Measurements from ENCODE around the gene RABEP1.
A peak's percentile ranks its signal among the peaks of the same experiment; 100 is the strongest.

Gene RABEP1

DNA sequence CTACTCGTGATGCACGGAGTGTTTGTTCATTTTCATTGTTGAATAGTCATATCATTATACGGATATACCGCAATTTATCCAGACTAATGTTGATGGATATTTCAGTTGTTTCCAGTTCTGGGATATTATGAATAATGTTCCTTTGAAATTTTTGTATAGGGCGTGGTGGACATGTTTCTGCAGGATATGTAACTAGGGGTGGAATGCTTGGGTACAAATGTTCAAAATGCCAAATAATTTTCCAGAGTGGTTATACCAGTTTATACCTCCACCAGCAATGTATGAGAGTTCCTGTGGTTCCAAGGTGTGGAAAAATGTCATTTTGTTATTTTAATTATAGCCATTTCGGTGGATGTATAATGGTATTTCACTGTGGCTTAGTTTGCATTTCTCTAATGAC lies 83.7 kb downstream of the RABEP1 start:
- DNase-seq: no peak

DNA sequence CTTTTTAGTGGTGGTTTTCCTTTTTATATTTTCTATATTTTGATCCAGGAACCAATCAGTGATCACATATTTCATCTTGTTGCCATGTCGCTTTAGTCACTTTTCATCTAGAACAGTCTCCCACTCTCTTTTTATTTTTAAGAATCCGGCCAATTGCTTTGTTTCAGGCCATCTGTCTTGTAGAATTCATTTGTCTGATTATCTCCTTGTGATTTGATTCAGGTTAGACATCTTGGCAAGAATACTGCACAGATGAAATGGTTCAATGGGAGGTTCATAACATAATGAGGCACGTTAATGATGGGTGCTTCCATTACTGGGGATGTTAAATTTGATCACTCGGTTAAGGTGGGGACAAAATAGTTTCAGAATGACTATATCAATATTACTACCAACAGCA lies 88.3 kb downstream of the RABEP1 start:
- DNase-seq: no peak

DNA sequence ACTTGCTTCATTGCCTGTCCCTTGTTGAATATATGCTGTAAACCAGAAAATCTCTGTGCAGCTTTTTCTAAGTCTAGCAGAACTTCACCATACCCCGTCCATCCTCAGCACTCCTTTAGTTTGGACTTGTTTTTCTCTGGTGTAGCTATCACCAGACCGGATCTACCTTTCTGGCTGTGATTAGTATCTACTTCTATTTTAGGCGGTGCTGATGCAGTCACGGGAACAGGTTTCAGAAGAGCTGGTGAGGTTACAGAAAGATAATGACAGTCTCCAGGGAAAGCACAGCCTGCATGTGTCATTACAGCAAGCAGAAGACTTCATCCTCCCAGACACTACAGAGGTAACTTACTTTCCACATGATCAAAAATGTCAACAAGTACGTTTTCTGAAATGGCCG lies 91.0 kb downstream of the RABEP1 start:
- DNase-seq: no peak

DNA sequence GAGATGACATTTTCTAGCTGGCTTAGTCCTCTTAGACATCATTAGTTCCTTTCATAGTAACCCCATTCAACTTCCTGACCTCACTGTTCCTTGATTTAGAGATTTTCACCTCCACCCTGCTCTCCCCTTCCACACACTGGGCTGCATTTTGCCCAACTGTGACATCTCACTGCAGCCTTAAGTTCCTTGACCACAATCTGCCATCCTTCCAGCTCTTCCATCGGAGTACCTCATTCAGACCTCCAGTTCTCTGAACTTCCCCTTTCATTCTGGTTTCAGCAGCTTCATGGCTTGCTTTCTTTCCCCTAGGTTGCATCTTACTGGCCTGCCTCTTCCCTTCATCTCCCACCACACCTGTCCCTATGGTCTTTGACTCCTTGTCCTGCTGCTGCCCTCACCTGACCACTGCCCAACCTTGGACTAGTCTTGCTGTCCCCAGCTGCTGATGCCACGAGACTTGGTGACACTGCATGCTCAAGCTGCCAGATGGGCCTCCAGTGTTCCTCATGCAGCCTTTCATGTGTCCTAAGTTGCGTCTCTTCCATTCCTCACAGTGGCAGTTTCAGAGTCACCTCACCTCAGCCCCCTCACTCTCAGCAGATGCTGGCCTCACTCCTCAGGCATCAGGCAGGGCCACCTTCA lies 96.6 kb downstream of the RABEP1 start:
- DNase-seq: no peak

DNA sequence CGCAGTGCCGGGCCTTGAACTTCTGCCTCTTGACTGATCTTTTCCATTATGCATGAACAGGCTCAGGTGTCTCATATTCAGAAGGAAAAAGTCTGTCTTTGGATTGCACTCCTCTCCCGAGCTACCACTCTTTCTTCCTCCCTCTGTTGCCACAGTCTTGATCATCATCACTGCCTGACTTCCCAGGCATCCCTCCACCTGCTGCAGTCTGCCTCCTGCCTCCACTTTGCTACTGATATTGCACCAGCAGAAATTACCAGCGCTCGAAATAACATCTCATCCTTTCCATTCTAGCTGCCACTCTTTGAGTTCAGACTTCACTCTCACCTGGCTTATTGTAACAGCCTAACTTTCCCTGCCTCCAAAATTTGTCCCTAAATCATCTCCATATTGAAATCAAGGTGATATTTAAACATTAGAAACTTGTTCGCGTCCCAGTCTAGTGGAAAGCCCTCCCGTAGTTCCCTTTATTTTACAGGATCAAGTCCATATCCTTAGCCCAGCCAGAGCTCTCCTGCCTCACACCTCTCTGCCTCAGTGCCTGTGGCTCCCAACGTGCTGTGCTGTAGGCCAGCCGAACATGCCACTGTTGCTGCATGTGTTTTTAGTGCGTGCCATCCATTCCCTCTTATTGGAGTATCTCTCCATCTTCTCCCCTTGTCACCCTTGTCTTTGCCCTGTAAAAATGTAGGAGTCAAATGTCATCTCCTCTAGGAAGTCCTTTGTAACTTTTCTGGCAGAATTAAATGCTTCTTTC lies 97.4 kb downstream of the RABEP1 start:
- DNase-seq: no peak

DNA sequence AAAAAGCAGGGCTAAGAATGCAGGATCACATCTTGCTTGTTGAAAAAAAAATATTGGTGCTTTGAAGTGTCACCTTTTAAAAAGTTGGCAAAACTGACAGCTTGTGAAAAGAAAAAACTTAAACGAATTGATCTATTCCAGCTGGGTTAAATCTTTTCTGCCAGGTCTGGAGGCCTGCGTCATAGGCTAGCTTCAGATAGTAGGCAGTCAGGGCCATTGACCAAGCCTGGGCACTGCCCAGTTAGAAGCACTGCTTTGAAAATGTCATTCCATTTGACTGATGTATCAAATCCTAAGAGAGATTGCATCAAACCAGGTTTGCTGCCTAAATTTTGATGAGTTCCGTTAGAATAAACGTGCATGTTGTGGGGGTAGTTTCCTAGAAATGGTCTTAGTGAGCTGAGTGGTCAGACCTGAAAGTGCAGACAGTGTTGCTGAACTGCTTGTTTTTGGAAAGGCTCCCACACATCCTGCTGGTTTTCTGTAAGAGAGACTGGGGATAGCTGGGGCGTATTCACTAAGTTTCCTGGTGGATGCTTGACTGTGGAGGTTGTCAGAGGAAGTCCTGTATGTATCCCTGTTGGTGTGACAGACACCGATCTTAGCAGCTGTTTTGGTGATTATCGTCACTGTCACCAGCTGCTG lies 98.5 kb downstream of the RABEP1 start:
- DNase-seq: no peak

DNA sequence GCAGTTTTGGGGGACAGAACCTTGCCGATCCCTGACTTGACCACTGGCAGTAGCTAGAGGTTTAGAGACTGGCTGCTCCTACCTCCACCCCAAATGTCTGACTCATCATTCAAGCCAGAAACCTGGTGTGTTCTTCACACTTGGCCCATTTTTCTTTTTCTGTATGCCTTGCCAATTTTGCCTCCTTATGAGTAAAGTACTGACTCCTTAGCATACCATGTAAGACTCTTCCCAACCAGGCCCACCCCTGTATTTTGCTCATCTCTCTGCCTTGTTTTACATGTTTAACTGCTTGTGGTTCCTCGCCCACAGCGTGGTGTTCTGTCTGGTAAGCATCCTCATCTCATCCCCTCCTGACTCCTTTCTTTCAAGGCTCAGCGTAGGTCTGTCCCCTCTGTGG lies 99.5 kb downstream of the RABEP1 start:
- no peak for DNase-seq

DNA sequence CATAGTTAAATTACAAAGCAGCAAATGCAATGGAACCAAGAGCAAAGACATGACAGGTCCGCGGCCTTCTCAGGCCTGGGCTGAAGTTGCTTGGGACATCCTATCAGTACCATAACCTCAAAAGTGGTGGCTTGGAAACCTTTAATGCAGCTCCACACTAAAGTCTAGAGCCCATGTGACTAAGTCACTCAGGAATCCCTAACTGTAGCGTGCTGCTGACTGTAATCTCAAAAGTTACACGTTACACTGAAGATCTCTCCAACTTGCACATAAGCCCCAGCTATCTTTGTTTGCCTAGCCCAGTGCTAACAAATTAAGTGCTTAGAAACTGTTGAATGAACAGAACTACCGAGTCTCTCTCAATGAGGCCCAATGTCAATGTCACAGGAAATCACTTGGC lies 109.6 kb downstream of the RABEP1 start:
- DNase-seq: no peak

DNA sequence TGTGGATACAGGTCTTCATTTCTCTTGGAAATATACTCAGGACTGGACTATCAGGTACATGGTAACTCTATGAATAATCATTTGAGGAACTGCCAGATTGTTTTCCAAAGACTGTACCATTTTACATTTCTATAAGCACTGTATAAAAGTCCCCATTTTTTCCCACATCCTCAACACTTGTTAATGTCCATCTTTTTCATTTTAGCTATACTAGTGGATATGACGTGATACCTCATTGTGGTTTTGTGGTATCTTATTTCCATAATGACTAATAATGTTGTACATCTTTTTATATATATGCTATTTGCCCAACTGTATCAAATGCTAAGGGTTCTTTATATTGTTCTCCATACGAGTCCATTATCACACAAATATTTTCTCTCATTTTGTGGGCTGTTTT lies 114.5 kb downstream of the RABEP1 start:
- no peak for DNase-seq

DNA sequence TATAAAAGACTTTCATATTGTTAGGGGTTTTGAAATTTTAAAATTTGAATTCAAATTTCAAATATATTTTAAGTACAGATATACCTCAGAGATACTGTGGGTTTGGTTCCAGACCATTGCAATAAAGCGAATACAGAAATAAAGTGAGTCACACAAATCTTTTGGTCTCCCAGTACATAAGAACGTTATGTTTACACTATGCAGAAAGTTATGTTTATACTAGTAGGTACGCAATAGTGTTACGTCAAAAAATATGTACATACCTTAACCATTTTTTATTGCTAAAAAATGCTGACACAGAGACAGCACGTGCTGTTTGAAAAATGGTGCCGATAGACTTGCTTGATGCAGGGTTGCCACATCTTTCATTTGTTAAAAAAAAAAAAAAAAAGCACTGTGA lies 117.7 kb downstream of the RABEP1 start:
- DNase-seq: no peak

DNA sequence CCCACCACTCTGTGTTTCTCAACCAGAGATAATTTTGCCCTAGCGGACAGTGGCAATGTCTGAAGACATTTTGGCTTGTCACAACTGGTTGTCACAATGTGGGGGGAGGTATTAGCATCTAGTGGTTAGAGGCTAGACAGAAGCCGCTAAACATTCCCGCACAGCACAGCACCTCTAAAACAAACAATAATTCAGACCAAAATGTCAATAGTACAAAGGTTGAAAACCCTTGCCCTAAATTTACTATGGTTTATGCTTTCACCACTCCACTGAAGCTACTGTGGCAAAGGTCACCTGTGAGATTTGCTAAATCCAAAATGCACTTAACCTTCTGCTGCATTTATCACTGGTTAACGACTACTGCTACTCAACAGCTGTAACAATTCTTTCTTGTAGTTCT lies 123.3 kb downstream of the RABEP1 start:
- no peak for DNase-seq

DNA sequence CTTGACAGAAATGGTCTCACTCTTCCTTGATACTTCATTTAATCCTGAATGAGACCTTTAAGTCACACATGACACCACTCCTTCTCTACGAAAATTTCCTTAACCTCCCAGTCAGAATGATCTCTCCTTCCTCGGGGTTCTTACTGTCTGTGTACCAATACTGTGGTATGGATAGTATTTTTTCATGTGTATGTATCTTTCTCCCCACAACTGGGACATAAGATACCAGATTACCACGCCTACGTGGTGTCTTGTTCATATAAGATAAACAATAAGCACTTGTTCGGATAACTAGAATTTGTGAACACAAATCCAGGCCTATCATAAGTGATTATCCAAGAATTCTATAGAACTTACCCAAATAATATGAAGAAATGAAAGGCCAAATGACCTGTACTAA lies 126.1 kb downstream of the RABEP1 start:
- DNase-seq: no peak

DNA sequence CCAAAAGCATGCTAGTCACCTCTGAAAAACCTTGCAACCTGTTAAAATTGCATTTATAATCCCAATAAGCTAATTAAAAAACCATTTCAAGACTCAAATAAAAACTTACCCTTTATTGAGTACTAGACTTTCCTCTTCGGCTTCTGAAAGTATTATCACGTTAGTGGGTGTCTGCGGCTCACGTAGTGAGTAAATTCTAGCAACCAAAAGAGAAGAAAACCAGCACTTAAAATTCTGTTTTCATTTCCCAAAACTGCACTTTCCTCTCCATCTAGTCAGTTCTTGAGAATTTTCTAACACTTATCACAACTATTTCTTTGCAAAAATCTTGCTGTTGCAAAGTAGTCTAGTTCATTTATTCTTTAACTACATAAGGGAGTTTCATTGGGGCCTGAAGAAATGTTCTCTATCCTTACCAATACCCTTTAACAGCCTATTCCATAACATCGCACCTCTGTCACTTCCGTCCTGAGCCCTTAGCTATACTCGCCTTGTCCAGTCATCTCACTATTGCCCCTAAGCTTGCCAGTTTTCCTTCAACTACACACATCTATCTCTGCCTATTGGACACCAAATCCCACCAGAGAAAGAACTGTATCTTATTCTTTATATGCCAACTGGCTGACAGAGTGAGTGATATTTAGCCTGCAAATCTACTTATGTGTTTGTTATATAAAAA lies 128.6 kb downstream of the RABEP1 start:
- no peak for DNase-seq

DNA sequence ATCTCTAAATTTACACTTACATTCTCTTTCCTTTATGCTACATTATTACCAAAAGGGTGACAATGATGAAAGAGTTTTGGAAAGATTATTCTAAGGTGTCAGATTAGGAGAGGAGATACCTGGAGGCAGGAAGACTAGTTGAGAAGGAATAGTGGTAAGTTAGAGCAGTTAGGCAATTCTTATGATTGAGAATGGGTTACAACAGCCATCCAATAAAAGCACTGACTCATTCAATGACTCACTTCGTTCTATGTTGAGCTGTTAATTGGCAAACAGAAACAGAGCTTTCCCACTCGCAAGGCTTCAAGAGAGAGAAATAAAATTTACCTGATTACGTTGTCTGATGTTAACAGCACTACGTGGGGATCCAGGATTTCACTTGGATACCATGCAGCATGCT lies 131.6 kb downstream of the RABEP1 start:
- DNase-seq: peak; percentile 10

DNA sequence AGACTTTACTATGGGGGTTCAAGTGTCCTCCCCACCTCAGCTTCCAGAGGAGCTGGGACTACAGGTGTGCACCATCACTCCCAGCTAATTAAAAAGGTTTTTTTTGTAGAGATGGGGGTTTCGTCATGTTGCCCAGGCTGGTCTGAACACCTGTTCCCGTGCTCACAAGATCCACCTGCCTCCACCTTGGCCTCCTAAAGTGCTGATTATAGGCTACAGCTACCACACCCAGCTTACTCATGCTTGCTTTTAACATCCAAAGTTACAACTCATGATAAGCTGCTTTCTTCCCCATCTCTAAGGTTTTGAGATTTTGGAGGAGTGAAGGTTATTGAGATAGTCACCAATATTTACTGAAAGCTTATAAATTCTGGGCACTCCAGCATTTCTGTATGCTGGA lies 134.8 kb downstream of the RABEP1 start:
- DNase-seq: no peak

DNA sequence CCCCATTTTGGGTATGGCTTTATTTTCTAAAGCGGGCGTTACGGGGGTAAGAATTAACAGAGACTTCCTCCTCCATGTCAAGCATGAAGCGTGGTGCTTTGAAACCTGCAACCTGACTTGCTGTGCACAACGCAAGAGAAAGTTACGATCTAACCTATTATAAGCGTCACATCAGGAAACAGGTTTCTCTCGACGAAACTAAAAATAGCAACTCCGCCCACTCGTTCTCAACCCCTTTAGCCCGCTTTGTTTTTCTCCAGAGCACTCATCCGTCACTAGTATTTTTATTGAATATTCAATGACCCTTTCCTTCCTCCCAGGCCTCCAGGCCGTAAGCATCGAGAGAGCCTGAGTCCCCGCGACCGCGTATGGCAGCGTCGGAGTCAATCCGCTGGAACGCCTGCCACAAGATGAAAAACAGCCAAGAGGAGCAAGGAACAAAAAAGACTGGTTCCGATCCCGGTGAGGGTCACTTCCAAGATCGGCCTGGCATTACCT lies 136.8 kb downstream of the RABEP1 start:
- peak; percentile 78 for DNase-seq

DNA sequence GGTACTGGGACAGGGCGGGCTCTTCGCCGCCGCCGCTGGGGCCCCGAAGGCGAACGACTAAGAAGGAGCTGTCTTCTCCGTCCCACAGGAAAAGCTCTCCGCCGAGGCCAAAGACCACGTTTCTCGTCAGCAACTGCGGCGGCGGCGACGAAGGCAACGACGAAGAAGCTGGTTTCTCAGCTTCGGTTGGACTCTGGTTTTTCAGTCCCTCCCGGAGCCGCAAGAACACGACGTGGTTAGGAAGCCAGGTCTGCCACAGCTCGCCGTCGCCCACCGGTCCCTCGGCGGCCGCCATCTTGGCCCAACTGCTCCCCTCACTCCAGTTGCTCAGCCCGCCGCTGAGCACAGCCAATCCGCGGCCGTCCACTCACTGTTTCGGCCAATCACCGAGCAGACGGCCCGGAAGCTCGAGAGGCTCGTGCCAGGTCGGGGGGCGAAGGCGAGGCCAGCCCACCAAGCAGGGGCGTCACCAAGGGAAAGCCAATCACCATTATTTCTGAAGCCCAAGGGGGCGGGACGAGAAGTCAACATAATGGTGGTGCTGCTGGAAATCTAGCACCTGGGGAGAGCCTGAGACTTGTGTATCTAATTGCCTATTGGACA lies 137.4 kb downstream of the RABEP1 start, which contains the start of gene NUP88:
TSS of gene NUP88 (minus strand) at position 307 of the 603 bp plus-strand sequence. CDS start at position 295, 12 bp downstream.
- DNase-seq: peak; percentile 97

DNA sequence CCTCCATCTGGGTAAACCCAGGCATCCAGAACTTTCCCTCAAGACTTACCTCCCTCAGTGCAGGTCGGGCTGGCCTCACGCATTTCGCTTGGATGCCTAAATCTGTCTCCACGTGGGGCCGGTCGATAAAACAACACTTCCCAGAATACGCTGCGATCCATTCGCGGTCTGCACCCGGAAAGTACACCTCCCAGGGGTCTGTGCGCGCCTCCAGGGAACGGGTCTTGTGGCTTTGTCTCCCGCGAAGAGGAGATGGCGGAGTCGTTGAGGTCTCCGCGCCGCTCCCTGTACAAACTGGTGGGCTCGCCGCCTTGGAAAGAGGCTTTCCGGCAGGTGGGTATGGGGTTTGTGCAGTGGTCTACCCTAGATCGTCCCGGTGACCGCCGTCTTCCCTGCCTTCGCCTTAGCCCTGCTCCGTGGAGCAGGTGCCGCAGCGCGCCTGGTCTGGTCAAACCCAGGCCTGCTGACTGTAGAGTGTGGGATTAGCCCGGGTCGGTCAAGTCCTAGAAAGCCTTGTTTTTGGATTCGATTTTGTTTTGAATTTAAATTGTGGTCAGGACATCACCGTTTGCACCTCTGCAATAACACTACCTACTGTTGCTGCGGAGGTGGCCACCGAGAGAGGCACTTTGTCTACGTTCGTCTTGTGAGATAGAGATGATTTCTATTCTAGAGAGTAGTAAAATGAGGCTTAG lies 138.0 kb downstream of the RABEP1 start, which contains the start of gene RPAIN:
TSS of gene RPAIN (plus strand) at position 224 of the 695 bp plus-strand sequence. CDS start at position 253, 29 bp downstream.
- peak; percentile 95 for DNase-seq

DNA sequence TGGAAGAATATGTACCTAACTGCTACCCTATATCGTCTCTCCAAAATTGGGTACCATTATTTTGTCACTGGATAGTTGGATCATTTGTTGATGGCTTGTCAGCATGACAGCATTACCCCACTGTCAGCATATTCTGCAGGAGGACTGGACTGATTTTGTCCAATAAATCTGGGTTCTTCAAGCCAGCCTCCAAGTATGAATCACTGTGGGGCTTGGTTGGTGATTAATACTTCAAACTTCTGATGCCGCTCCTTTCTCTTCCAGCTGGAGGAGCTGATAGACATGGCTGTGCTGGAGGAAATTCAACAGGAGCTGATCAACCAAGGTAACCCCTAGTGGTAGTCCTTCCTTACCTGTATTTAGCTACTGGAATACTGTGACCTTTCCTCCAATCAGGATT lies 140.4 kb downstream of the RABEP1 start:
- DNase-seq: no peak

DNA sequence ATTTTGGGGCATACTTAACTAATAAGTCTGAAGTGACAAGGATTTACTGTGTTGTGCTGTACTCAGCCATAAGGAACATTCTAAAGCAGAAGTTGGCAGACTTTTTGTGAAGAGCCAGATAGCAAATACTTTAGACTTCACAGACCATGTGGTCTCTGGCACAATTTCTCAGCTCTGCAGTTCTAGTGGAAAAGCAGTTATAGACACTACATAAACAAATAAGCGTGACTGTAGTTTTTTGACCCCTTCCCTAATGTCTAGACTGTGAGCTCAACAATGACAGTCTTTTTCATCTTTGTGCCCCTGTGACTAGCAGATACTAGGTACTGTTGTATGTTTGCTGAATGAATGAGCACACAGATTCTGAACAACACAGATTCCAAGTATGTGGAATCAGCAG lies 142.8 kb downstream of the RABEP1 start:
- DNase-seq: no peak

DNA sequence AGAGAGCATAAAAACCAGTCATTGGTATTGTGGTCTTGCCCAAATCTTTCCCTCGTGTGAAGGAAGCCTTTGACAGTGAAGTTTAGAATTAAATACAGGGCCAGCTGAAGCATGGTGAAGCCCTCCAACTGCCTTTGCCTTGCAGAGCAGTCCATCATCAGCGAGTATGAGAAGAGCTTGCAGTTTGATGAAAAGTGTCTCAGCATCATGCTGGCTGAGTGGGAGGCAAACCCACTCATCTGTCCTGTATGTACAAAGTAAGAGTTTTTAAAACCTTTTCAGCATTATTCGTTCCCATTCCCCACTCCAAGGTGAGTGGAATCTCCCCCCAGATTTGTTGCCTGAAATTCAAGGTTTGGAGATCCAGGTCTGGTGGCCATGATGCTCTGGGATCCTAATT lies 143.7 kb downstream of the RABEP1 start:
- no peak for DNase-seq

All from DMS53 (cell line).